Neural progenitor cell (in vitro differentiated cells): Measurements from ENCODE around the gene NELFB. TPM values are rescaled to one million over a fixed set of nuclear protein-coding genes. Genes with fewer than 3 reads are reported as not detected.

ENCODE experiments used
- DNase-seq: peaks from one replicate; pipeline ENCODE4 v3.0.0-alpha.2; 2016; ENCODE audit warnings: low spot score
- H2AFZ ChIP-seq: fragments of 200-600 bp; sonication (generic); replicated peaks from 2 replicates; pipeline ENCODE4 v1.6.1; 2016; ENCODE audit warnings: antibody characterized with exemption
- H3F3A ChIP-seq: fragments of 200-600 bp; sonication (generic); 2 replicates; pipeline ENCODE4 v1.6.1; 2016; ENCODE audit warnings: antibody characterized with exemption, low read depth
- H3K27ac ChIP-seq: fragments of 200-600 bp; sonication (generic); 2 replicates; pipeline ENCODE4 v1.5.1; 2016; ENCODE audit warnings: mild to moderate bottlenecking
- H3K27me3 ChIP-seq: fragments of 200-600 bp; sonication (generic); 2 replicates; pipeline ENCODE4 v1.6.1; 2016; ENCODE audit warnings: mild to moderate bottlenecking, moderate library complexity
- H3K36me3 ChIP-seq: fragments of 200-600 bp; sonication (generic); 2 replicates; pipeline ENCODE4 v1.5.1; 2016
- H3K4me1 ChIP-seq: fragments of 200-600 bp; sonication (generic); 2 replicates; pipeline ENCODE4 v1.6.1; 2016; ENCODE audit warnings: mixed run types
- H3K4me2 ChIP-seq: fragments of 200-600 bp; sonication (generic); 2 replicates; pipeline ENCODE4 v1.6.1; 2016
- H3K4me3 ChIP-seq: fragments of 200-600 bp; sonication (generic); 2 replicates; pipeline ENCODE4 v1.5.1; 2016
- H3K79me2 ChIP-seq: fragments of 200-600 bp; sonication (generic); 2 replicates; pipeline ENCODE4 v1.6.1; 2016; ENCODE audit warnings: low read depth
- H3K9ac ChIP-seq: fragments of 200-600 bp; sonication (generic); 2 replicates; pipeline ENCODE4 v1.6.1; 2016
- H3K9me3 ChIP-seq: fragments of 200-600 bp; sonication (generic); 2 replicates; pipeline ENCODE4 v1.5.1; 2016; ENCODE audit warnings: low read depth
- H4K20me1 ChIP-seq: fragments of 200-600 bp; sonication (generic); 2 replicates; pipeline ENCODE4 v1.6.1; 2016; ENCODE audit warnings: low read depth
- H3K27ac Mint-ChIP-seq: 3 replicates; pipeline ENCODE4 v1.8.0; 2021; ENCODE audit warnings: mixed read lengths
- H3K27me3 Mint-ChIP-seq: 2 replicates; pipeline ENCODE4 v1.8.0; 2022; ENCODE audit warnings: low read depth, mild to moderate bottlenecking, inconsistent platforms, moderate library complexity, mixed read lengths; ENCODE audit not compliant: insufficient read depth
- H3K36me3 Mint-ChIP-seq: 3 replicates; pipeline ENCODE4 v1.8.0; 2021; ENCODE audit warnings: mixed read lengths
- H3K4me1 Mint-ChIP-seq: 3 replicates; pipeline ENCODE4 v1.8.0; 2021; ENCODE audit warnings: mixed read lengths
- H3K4me3 Mint-ChIP-seq: 3 replicates; pipeline ENCODE4 v1.8.0; 2021; ENCODE audit warnings: mild to moderate bottlenecking, moderate library complexity, mixed read lengths
- H3K9me3 Mint-ChIP-seq: 3 replicates; pipeline ENCODE4 v1.8.0; 2020; ENCODE audit warnings: mixed read lengths
- CTCF ChIP-seq: fragments of 200-600 bp; sonication (generic); IDR thresholded peaks from 2 replicates; pipeline ENCODE4 v1.5.1; 2017; ENCODE audit warnings: antibody characterized with exemption, mild to moderate bottlenecking
- EZH2 ChIP-seq: fragments of 200-600 bp; sonication (generic); IDR thresholded peaks from 2 replicates; pipeline ENCODE4 v1.6.1; 2017; ENCODE audit warnings: antibody characterized with exemption, mild to moderate bottlenecking, moderate library complexity
- EZH2phosphoT487 ChIP-seq: fragments of 200-600 bp; sonication (generic); IDR thresholded peaks from 2 replicates; pipeline ENCODE4 v1.6.1; 2017; ENCODE audit warnings: antibody characterized with exemption
- total RNA-seq: library from RNA; depleted of rRNA; stranded (reverse); fragments of >200 nt; gene quantifications from 2 replicates; pipeline ENCODE4 v1.2.3, GENCODE V29; 2015; ENCODE audit warnings: low replicate concordance

NELFB gene
- total RNA-seq, 1 donor from 2014 or later, result 35.2 TPM

GRCh38 chr9:137311171-137311985, 56.3 kb downstream of the NELFB start:
- H3K4me3 Mint-ChIP-seq, result no peak overlapping the region

GRCh38 chr9:137311986-137312851, 57.1 kb downstream of the NELFB start:
- Histone ChIP-seq H3K79me2 (no peaks in the 10 kb centered on the region), H3K4me2 (no peak overlapping the region), H3K27ac (no peak overlapping the region), H3K4me3 (no peak overlapping the region), H3K27me3 (no peaks in the 10 kb centered on the region), H3F3A (peaks cover 16% of the 10 kb centered on the region), H3K9ac (no peak overlapping the region), H2AFZ (no peak overlapping the region), H4K20me1 (no peaks in the 10 kb centered on the region), H3K4me1 (peaks cover 40% of the 10 kb centered on the region), H3K9me3 (no peaks in the 10 kb centered on the region), H3K36me3 (no peaks in the 10 kb centered on the region)
- Mint-ChIP-seq H3K27me3 (peaks cover 2% of the 10 kb centered on the region), H3K36me3 (no peaks in the 10 kb centered on the region), H3K9me3 (no peaks in the 10 kb centered on the region), H3K4me3 (no peak overlapping the region), H3K27ac (no peak overlapping the region), H3K4me1 (peaks cover 30% of the 10 kb centered on the region)
- DNase-seq, result no peak
- no peak for TF ChIP-seq EZH2phosphoT487
- TF ChIP-seq CTCF, result no peak
- no peak for TF ChIP-seq EZH2

More at GRCh38 chr9:137311171-137311985, 56.3 kb downstream of the NELFB start:
- H3K79me2 ChIP-seq, result no peaks in the 10 kb centered on the region
- Mint-ChIP-seq H3K27me3 (peaks cover 2% of the 10 kb centered on the region), H3K4me1 (peaks cover 32% of the 10 kb centered on the region), H3K9me3 (no peaks in the 10 kb centered on the region), H3K36me3 (no peaks in the 10 kb centered on the region), H3K27ac (no peak overlapping the region)
- DNase-seq, result peak; percentile 1
- H3K9me3 ChIP-seq, result no peaks in the 10 kb centered on the region
- no peak overlapping the region for H3K27ac ChIP-seq
- H4K20me1 ChIP-seq, result no peaks in the 10 kb centered on the region
- no peak overlapping the region for H2AFZ ChIP-seq
- no peak overlapping the region for H3K9ac ChIP-seq
- no peak overlapping the region for H3K4me2 ChIP-seq
- H3K4me1 ChIP-seq, result peaks cover 42% of the 10 kb centered on the region
- no peaks in the 10 kb centered on the region for H3K27me3 ChIP-seq
- no peak overlapping the region for H3K4me3 ChIP-seq
- H3K36me3 ChIP-seq, result no peaks in the 10 kb centered on the region
- H3F3A ChIP-seq, result peaks cover 8% of the 10 kb centered on the region
- TF ChIP-seq EZH2 (no peak), EZH2phosphoT487 (no peak), CTCF (no peak)

- H2AFZ ChIP-seq, result no peak overlapping the region
- H3K36me3 ChIP-seq, result no peaks in the 10 kb centered on the region
- Mint-ChIP-seq H3K4me3 (no peak overlapping the region), H3K9me3 (no peaks in the 10 kb centered on the region), H3K27me3 (peaks cover 2% of the 10 kb centered on the region), H3K36me3 (no peaks in the 10 kb centered on the region), H3K4me1 (peaks cover 26% of the 10 kb centered on the region), H3K27ac (no peak overlapping the region)
- H4K20me1 ChIP-seq, result no peaks in the 10 kb centered on the region
- no peak for TF ChIP-seq EZH2phosphoT487
- TF ChIP-seq CTCF, result no peak
- H3K9me3 ChIP-seq, result no peaks in the 10 kb centered on the region
- H3K9ac ChIP-seq, result no peak overlapping the region
- no peaks in the 10 kb centered on the region for H3K27me3 ChIP-seq
- H3F3A ChIP-seq, result peaks cover 21% of the 10 kb centered on the region
- H3K27ac ChIP-seq, result no peak overlapping the region
- no peak overlapping the region for H3K4me2 ChIP-seq
- H3K79me2 ChIP-seq, result no peaks in the 10 kb centered on the region
- peaks cover 34% of the 10 kb centered on the region for H3K4me1 ChIP-seq
- H3K4me3 ChIP-seq, result no peak overlapping the region
- peak; percentile 1 for DNase-seq
Measured at GRCh38 chr9:137312852-137313325, 57.8 kb downstream of the NELFB start.
